Endothelial cell (in vitro differentiated cells): ENCODE results near the gene RERG. TPM values are rescaled to one million over a fixed set of nuclear protein-coding genes. Genes with fewer than 3 reads are reported as not detected.
A peak's percentile ranks its signal among the peaks of the same experiment; 100 is the strongest.
"Not testable (repeated sequence)": the region's sequence is repeated elsewhere in the genome, so short reads cannot be mapped to it uniquely, and the experiment has no call there.

Experiments
- DNase-seq: peaks from one replicate; pipeline ENCODE4 v3.0.0; 2021; ENCODE audit warnings: low spot score
- H3K27ac Mint-ChIP-seq: one replicate; pipeline ENCODE4 v1.8.0; 2021; ENCODE audit warnings: mixed read lengths, inconsistent platforms; ENCODE audit not compliant: unreplicated experiment
- H3K27me3 Mint-ChIP-seq: one replicate; pipeline ENCODE4 v1.8.0; 2021; ENCODE audit warnings: mild to moderate bottlenecking, moderate library complexity, mixed read lengths, inconsistent platforms; ENCODE audit not compliant: unreplicated experiment
- H3K36me3 Mint-ChIP-seq: one replicate; pipeline ENCODE4 v1.8.0; 2021; ENCODE audit warnings: mild to moderate bottlenecking, low read depth, mixed read lengths, inconsistent platforms; ENCODE audit not compliant: unreplicated experiment
- H3K4me1 Mint-ChIP-seq: one replicate; pipeline ENCODE4 v1.8.0; 2021; ENCODE audit warnings: mild to moderate bottlenecking, mixed read lengths, inconsistent platforms; ENCODE audit not compliant: unreplicated experiment
- H3K4me3 Mint-ChIP-seq: one replicate; pipeline ENCODE4 v1.8.0; 2021; ENCODE audit warnings: mild to moderate bottlenecking, mixed read lengths, inconsistent platforms; ENCODE audit not compliant: unreplicated experiment
- H3K9me3 Mint-ChIP-seq: one replicate; pipeline ENCODE4 v1.8.0; 2021; ENCODE audit warnings: mixed read lengths, inconsistent platforms; ENCODE audit not compliant: unreplicated experiment
- total RNA-seq: library from RNA; stranded (reverse); fragmentation: NEBNext Ultra II Directional; extraction: Animal tissue kit (Norgen Biotek cat#: 25700); gene quantifications from one replicate; pipeline ENCODE4 v1.2.1, GENCODE V29; 2021; ENCODE audit not compliant: unreplicated experiment
- TF ChIP-seq, protein P1 (sequence below): fragments of 200-600 bp; sonication (generic); IDR thresholded peaks from one replicate; pipeline ENCODE4 v1.5.0; 2021; ENCODE audit warnings: antibody characterized with exemption; ENCODE audit not compliant: unreplicated experiment

Gene RERG
- total RNA-seq, 1 donor from 2014 or later: 2.5 TPM

DNA sequence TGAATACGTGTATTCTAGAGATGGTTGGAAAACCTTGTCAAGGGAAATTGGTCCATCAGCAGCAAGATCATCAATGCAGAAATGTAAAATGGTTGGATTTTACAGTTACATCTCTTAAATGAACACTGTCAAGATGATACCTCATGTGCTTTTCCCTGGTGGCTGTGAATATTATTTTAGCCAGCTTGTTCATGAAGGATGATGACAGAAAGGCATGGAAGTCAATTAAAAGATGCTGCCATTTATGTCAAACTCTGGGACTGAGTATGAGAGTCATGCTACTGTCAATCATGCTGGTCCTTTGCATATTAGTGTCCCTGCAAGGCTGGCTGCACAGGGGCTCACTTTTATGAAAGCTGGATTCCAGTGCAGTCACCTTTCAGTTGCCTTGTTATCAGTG lies 10.3 kb upstream of the RERG start:
- Mint-ChIP-seq H3K27ac (no peak overlapping the region), H3K4me3 (no peak overlapping the region), H3K4me1 (no peaks in the 10 kb centered on the region), H3K27me3 (no peaks in the 10 kb centered on the region), H3K9me3 (no peaks in the 10 kb centered on the region), H3K36me3 (no peaks in the 10 kb centered on the region)
- no peak for DNase-seq
- TF ChIP-seq, protein P1, sequence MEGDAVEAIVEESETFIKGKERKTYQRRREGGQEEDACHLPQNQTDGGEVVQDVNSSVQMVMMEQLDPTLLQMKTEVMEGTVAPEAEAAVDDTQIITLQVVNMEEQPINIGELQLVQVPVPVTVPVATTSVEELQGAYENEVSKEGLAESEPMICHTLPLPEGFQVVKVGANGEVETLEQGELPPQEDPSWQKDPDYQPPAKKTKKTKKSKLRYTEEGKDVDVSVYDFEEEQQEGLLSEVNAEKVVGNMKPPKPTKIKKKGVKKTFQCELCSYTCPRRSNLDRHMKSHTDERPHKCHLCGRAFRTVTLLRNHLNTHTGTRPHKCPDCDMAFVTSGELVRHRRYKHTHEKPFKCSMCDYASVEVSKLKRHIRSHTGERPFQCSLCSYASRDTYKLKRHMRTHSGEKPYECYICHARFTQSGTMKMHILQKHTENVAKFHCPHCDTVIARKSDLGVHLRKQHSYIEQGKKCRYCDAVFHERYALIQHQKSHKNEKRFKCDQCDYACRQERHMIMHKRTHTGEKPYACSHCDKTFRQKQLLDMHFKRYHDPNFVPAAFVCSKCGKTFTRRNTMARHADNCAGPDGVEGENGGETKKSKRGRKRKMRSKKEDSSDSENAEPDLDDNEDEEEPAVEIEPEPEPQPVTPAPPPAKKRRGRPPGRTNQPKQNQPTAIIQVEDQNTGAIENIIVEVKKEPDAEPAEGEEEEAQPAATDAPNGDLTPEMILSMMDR: no peak

DNA sequence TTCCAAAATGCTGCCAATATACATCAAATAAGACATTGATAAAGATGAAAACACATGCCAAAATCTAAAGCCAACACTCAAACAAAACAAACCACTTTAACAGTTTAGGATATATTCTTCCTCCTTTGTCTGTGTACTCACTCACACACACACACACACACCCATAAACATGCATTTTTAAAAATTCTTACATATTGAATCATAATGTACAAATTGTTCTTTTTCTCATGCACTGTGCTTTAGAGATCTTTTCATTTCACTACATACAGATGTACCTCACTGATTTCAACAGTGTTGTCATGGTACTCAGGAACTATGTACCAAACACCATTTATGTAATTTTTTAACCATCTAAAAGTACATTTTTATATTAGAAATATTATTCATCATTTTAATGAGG lies 9.5 kb upstream of the RERG start:
- Mint-ChIP-seq H3K36me3 (no peaks in the 10 kb centered on the region), H3K4me3 (no peak overlapping the region), H3K27ac (no peak overlapping the region), H3K27me3 (no peaks in the 10 kb centered on the region), H3K4me1 (no peaks in the 10 kb centered on the region), H3K9me3 (no peaks in the 10 kb centered on the region)
- DNase-seq: no peak
- TF ChIP-seq, protein P1: no peak

DNA sequence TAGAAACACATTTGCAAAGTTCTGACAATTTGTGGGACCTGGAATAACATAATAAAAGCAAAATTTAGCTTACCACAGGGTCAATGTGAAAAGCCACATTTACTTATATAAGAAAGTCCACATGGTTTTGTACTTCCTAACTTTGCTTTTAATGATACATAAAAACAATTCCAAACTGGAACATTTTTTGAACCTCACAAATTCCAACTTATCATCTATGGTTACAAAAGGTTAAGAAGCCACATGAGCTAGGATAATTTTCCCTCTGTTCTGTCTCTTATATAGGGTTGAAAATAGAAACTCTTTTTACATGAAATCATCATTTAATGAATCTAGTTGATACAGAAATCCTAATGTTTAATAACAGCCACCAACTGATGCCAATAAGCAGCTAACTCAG lies 8.9 kb upstream of the RERG start:
- H3K4me3 Mint-ChIP-seq: no peak overlapping the region
- no peaks in the 10 kb centered on the region for H3K9me3 Mint-ChIP-seq
- H3K4me1 Mint-ChIP-seq: no peaks in the 10 kb centered on the region
- H3K27ac Mint-ChIP-seq: no peak overlapping the region
- TF ChIP-seq, protein P1: no peak
- H3K27me3 Mint-ChIP-seq: no peaks in the 10 kb centered on the region
- DNase-seq: no peak
- H3K36me3 Mint-ChIP-seq: no peaks in the 10 kb centered on the region

DNA sequence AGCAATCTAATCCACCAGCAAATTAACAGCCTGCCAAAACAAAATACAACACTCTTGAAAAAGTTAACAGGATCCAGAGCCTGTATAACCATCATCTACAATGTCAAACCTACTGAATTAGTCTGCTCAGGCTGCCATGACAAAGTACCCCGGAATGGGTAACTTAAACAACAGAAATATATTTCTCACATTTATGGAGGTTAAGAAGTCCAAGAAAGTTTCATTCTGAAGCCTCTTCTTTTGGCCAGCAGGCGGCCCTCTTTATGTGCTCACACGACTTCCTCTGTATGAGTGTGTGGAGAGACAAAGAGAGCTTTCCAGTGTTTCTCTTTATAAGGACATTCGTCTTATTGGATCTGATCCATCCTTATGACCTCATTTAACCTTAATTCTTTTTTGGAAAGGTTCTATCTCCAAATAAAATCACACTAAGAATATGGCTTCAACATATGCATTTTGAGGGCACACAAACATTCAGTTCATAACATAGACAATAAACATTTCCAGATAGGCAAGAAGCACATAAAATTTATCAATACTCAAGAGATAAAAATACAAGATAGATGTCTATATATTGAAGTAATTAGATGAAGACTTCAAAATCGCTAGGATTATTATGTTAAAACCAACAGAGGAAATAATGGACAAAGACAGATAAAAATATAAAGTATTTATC lies 5.9 kb upstream of the RERG start:
- H3K9me3 Mint-ChIP-seq: no peaks in the 10 kb centered on the region
- no peak overlapping the region for H3K27ac Mint-ChIP-seq
- no peaks in the 10 kb centered on the region for H3K4me1 Mint-ChIP-seq
- H3K27me3 Mint-ChIP-seq: no peaks in the 10 kb centered on the region
- TF ChIP-seq, protein P1: peak; percentile 72
- no peak overlapping the region for H3K4me3 Mint-ChIP-seq
- H3K36me3 Mint-ChIP-seq: no peaks in the 10 kb centered on the region
- DNase-seq: peak; percentile 51

DNA sequence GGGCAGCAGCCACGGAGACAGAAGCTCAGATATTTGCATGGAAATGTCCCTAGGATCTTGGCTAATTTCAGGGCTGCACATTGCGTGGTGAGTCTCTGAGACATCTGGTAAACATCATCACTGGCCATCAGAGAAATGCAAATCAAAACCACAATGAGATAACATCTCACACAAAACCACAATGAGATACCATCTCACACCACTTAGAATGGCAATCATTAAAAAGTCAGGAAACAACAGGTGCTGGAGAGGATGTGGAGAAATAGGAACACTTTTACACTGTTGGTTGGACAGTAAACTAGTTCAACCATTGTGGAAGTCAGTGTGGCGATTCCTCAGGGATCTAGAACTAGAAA lies 4.6 kb upstream of the RERG start:
- not testable (repeated sequence) for H3K27ac Mint-ChIP-seq, H3K4me1 Mint-ChIP-seq, H3K36me3 Mint-ChIP-seq, DNase-seq, H3K4me3 Mint-ChIP-seq, H3K9me3 Mint-ChIP-seq, H3K27me3 Mint-ChIP-seq
